ENCODE results near the gene GALNT11.

The GALNT11 gene

DNA sequence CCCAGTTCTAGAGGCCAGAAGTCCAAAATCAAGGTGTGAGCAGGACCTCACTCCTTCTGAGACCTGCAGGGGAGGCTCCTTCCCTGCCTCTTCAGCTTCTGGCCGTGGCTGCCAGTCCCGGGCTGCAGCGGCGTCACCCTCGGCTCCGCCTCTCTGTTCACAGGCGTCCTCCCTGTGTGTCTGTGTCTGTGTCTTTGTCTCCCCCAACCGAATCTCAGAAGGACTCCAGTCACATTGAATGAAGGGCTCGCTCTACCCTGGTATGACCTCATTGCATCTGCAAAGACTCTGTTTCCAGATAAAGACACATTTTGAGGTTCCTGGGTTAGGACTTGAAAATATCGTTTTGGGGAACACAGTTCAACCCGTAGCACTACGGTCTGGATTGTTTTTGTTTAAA, 33.1 kb upstream of the GALNT11 start:
- TF ChIP-seq CTCF (IDR thresholded peaks at IDR 0.05): no peak
- no peak overlapping the region for H3K27ac ChIP-seq
- no peak for DNase-seq (ENCODE audit: low spot score)
- no peak overlapping the region for H3K4me3 ChIP-seq

DNA sequence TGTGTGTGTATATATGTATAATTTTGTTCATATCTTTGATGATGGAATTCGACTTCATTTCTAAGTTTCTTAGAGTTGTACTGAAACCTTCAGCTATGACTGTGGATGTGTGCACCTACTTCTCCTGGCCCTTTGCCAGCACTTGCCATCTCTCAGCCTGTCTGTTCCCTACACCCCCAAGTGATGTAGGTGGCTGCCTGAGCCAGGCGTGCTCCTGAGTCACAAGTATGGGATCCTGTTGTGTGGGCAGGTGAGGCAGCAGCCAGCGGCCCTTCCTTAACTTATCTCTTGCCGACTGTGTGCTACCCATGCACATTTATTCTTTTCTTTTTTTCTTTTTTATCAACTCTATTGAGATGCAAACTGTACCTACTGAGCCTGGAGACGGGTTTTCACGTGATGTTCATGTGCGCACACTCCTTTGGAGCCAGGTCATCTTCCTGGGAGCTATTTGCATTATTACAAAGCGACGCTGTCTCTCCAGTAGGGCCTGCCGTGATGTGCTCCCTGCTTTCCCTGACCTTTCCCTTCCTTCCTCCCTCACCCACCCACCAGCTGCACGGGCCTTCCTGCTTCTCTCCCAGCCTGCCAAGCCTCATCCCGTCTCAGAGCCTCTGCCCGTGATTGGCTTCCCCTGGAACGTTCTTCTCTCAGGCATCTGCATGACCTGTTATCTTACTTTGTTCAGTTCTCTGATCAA, 31.3 kb upstream of the GALNT11 start:
- DNase-seq (ENCODE audit: low spot score): no peak

DNA sequence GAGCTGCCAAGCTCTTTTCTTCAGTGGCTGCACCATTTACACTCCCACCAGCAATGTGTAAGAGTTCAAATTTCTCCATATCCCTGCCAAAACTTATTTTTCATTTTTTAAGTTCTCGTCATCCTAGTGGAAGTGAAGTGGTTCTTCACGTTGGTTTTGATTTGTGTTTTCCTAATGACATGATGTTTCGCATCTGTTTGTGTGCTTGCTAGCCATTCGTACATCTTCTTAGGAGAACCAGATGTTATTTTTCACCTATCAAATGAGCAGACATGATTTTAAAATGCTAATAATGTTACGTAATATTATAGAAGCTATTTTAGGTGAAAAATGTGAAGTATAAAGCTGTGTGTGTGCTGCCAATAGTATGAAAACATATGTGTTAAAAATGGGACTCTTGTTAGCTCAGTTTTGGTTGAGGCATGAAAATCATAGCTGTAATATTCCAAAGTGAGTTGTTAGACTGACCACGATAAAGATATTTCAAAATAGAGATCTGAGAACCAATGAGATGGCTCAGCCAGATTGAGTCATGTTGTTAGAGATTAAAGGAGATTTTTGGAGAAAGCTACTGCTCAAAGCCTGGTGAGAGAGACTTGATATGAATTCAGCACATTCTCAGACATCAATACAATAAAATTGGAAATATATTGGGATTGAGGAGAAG, 25.9 kb upstream of the GALNT11 start:
- H3K4me3 ChIP-seq: peak overlapping the region; percentile 44
- H3K27ac ChIP-seq: no peak overlapping the region
- no peak for TF ChIP-seq CTCF (IDR thresholded peaks at IDR 0.05)
- DNase-seq (ENCODE audit: low spot score): no peak

More for the DNA sequence above, 31.3 kb upstream of the GALNT11 start:
- TF ChIP-seq CTCF (IDR thresholded peaks at IDR 0.05): no peak
- Histone ChIP-seq H3K27ac (no peak overlapping the region), H3K4me3 (no peak overlapping the region)

GRCh38 chr7:152000191-152000590, 25.3 kb upstream of the GALNT11 start:
- no peak overlapping the region for H3K27ac ChIP-seq
- no peak overlapping the region for H3K4me3 ChIP-seq
- TF ChIP-seq CTCF (IDR thresholded peaks at IDR 0.05): no peak
- no peak for DNase-seq (ENCODE audit: low spot score)

- no peak overlapping the region for H3K4me3 ChIP-seq
These were observed 19.1 kb upstream of the GALNT11 start for GRCh38 chr7:152006336-152006735.

GRCh38 chr7:152011860-152012259, 13.6 kb upstream of the GALNT11 start:
- H3K27ac ChIP-seq: no peak overlapping the region
- DNase-seq (ENCODE audit: low spot score): no peak
- H3K4me3 ChIP-seq: no peak overlapping the region
- TF ChIP-seq CTCF (IDR thresholded peaks at IDR 0.05): no peak

More at GRCh38 chr7:152006336-152006735, 19.1 kb upstream of the GALNT11 start:
- H3K27ac ChIP-seq: no peak overlapping the region
- no peak for TF ChIP-seq CTCF (IDR thresholded peaks at IDR 0.05)
- DNase-seq (ENCODE audit: low spot score): no peak

GRCh38 chr7:152013230-152013629, 12.2 kb upstream of the GALNT11 start:
- TF ChIP-seq CTCF (IDR thresholded peaks at IDR 0.05): no peak
- no peak for DNase-seq (ENCODE audit: low spot score)
- Histone ChIP-seq H3K27ac (no peak overlapping the region), H3K4me3 (no peak overlapping the region)
